CD4-positive, alpha-beta T cell (primary cell): ENCODE results near the gene TRIM50. TPM values are rescaled to one million over a fixed set of nuclear protein-coding genes. Genes with fewer than 3 reads are reported as not detected.
"Not testable (repeated sequence)": the region's sequence is repeated elsewhere in the genome, so short reads cannot be mapped to it uniquely, and the experiment has no call there.

ENCODE experiments used
- ATAC-seq: fragments of 200-7000 bp; cut with Tn5 transposase; one replicate; pipeline ENCODE4 v1.10.0; 2022; ENCODE audit warnings: mild to moderate bottlenecking; ENCODE audit not compliant: poor library complexity
- CTCF ChIA-PET: fragments of 350-600 bp; sonication (Branson Sonifier 250); formaldehyde crosslinking; loops from one replicate; lab custom pipeline; 2021; ENCODE audit warnings: antibody characterized with exemption, inconsistent platforms; lab: Charles Lee
- POLR2A ChIA-PET: fragments of 350-600 bp; sonication (Branson Sonifier 250); formaldehyde crosslinking; loops from one replicate; lab custom pipeline; 2021; ENCODE audit warnings: antibody characterized with exemption, inconsistent platforms; lab: Charles Lee
- DNase-seq, 14 experiments: peaks; one replicate each; pipeline ENCODE4 v3.0.0-alpha.2; 2013 to 2020; ENCODE audit warnings: mixed read lengths in 2 of 14
- H3K27ac ChIP-seq, 2 donors: one replicate each; pipeline versions ENCODE4 v1.5.1 to v1.7.0; 2013; ENCODE audit warnings: low read length in 2 of 2, low read depth in 1 of 2, mild to moderate bottlenecking in 1 of 2
- H3K27me3 ChIP-seq, 2 experiments: 1 replicate in 1 of 2; 2 replicates in 1 of 2; pipeline versions ENCODE4 v1.6.1 to v1.7.0; 2013; ENCODE audit warnings: low read length in 2 of 2, control low read depth in 1 of 2, mild to moderate bottlenecking in 1 of 2, moderate library complexity in 1 of 2; ENCODE audit not compliant: insufficient read depth in 2 of 2, control insufficient read depth in 1 of 2
- H3K36me3 ChIP-seq: one replicate; pipeline ENCODE4 v1.6.1; 2013; ENCODE audit warnings: low read length, control low read depth; ENCODE audit not compliant: insufficient read depth
- H3K4me1 ChIP-seq: one replicate; pipeline ENCODE4 v1.6.1; 2013; ENCODE audit warnings: low read length, control low read depth; ENCODE audit not compliant: insufficient read depth
- H3K4me3 ChIP-seq: one replicate; pipeline ENCODE4 v1.5.1; 2013; ENCODE audit warnings: mild to moderate bottlenecking, low read length, moderate library complexity
- H3K9me3 ChIP-seq, 2 experiments: 1 replicate in 1 of 2; 2 replicates in 1 of 2; pipeline versions ENCODE4 v1.6.1 to v1.7.0; 2013; ENCODE audit warnings: low read length in 2 of 2, mild to moderate bottlenecking in 2 of 2, control low read depth in 1 of 2, moderate library complexity in 1 of 2; ENCODE audit not compliant: control insufficient read depth in 1 of 2, insufficient read depth in 1 of 2
- H3K27ac Mint-ChIP-seq: one replicate; pipeline ENCODE4 v1.8.0; 2020; ENCODE audit warnings: mixed read lengths
- H3K27me3 Mint-ChIP-seq: one replicate; pipeline ENCODE4 v1.8.0; 2021; ENCODE audit warnings: mixed read lengths
- H3K36me3 Mint-ChIP-seq: one replicate; pipeline ENCODE4 v1.8.0; 2021; ENCODE audit warnings: low read depth, mixed read lengths
- H3K4me1 Mint-ChIP-seq: one replicate; pipeline ENCODE4 v1.8.0; 2021; ENCODE audit warnings: low read depth, mixed read lengths
- H3K4me3 Mint-ChIP-seq: one replicate; pipeline ENCODE4 v1.8.0; 2020; ENCODE audit warnings: mild to moderate bottlenecking, mixed read lengths
- H3K9me3 Mint-ChIP-seq: one replicate; pipeline ENCODE4 v1.8.0; 2020; ENCODE audit warnings: mixed read lengths
- CTCF ChIP-seq: fragments of 200-600 bp; IDR thresholded peaks from one replicate; pipeline ENCODE4 v1.8.0; 2022; ENCODE audit warnings: antibody characterized with exemption, mild to moderate bottlenecking
- intact Hi-C, 2 experiments: fragments of 100-400 bp; cut with DNase I in 1 of 2; cut with micrococcal nuclease in 1 of 2; formaldehyde crosslinking; loops; one replicate each; pipeline versions ENCODE4 v1.15.1 to v1.9.0; 2023 to 2025; cut with DNase I, micrococcal nuclease
- total RNA-seq, 174 experiments: library from RNA in 2 of 174; stranded (reverse) in 2 of 174; gene quantifications; one replicate each; pipeline ENCODE4 v1.2.3 and lab custom pipeline; 2021 to 2026

TRIM50 gene
- total RNA-seq, 2 experiments from 2014 or later: 0.17 TPM; not detected in 1

- ChIA-PET CTCF (no interaction called here), POLR2A (interaction anchor here (1.3 kb wide), 2 partner anchors 15 to 480 kb away, joined by 4 to 6 read pairs; no protein-coding TSS in a partner anchor)
- Histone ChIP-seq H3K36me3 (peaks cover 38% of the 10 kb centered on the region), H3K27ac (peak within 1 kb of the TSS; percentile 11 to 22), H3K9me3 (no peaks in the 10 kb centered on the region), H3K4me3 (peak within 1 kb of the TSS; percentile 79), H3K4me1 (peaks cover 24% of the 10 kb centered on the region), H3K27me3 (no peaks in the 10 kb centered on the region)
- H3K4me1 Mint-ChIP-seq: peaks cover 37% of the 10 kb centered on the region
- H3K27me3 Mint-ChIP-seq: no peaks in the 10 kb centered on the region
- ATAC-seq (peak; percentile 97), DNase-seq (peak; percentile 80 to 95 (median 88))
- peak within 1 kb of the TSS; percentile 79 for H3K27ac Mint-ChIP-seq
- peak within 1 kb of the TSS; percentile 98 for H3K4me3 Mint-ChIP-seq
- peaks cover 45% of the 10 kb centered on the region for H3K36me3 Mint-ChIP-seq
- no peak for TF ChIP-seq CTCF
- no peaks in the 10 kb centered on the region for H3K9me3 Mint-ChIP-seq
- intact Hi-C loops: no loop called here
These were observed 19.1 kb downstream of the TRIM50 start, which contains the start of gene NSUN5 for GRCh38 chr7:73308665-73309214. NSUN5 (minus strand) TSS chr7:73308826; CDS start chr7:73308790, 36 bp downstream.

GRCh38 chr7:73308074-73308664, 19.7 kb downstream of the TRIM50 start:
- Mint-ChIP-seq H3K9me3 (no peaks in the 10 kb centered on the region), H3K4me1 (peaks cover 37% of the 10 kb centered on the region), H3K27ac (peak overlapping the region; percentile 79), H3K4me3 (peak overlapping the region; percentile 98), H3K36me3 (peaks cover 46% of the 10 kb centered on the region), H3K27me3 (no peaks in the 10 kb centered on the region)
- Histone ChIP-seq H3K4me3 (peak overlapping the region; percentile 79), H3K36me3 (peaks cover 44% of the 10 kb centered on the region), H3K4me1 (peaks cover 24% of the 10 kb centered on the region), H3K27ac (peak overlapping the region in 1 of 2 donors; percentile 11), H3K27me3 (no peaks in the 10 kb centered on the region), H3K9me3 (no peaks in the 10 kb centered on the region)
- intact Hi-C loops: no loop called here
- ChIA-PET POLR2A (interaction anchor here (1.3 kb wide), 2 partner anchors 16 to 479 kb away, joined by 4 to 6 read pairs; no protein-coding TSS in a partner anchor), CTCF (no interaction called here)
- no peak for TF ChIP-seq CTCF
- ATAC-seq (peak; percentile 34), DNase-seq (peak in 1 of 14 experiments; percentile 9)

GRCh38 chr7:73307436-73307835, 20.4 kb downstream of the TRIM50 start:
- peak overlapping the region; percentile 98 for H3K4me3 Mint-ChIP-seq
- H3K4me1 ChIP-seq: peaks cover 24% of the 10 kb centered on the region
- ChIA-PET POLR2A (no interaction called here), CTCF (no interaction called here)
- TF ChIP-seq CTCF: no peak
- no peak overlapping the region for H3K27ac ChIP-seq
- peak overlapping the region; percentile 79 for H3K27ac Mint-ChIP-seq
- no peak for DNase-seq
- ATAC-seq: no peak
- no peaks in the 10 kb centered on the region for H3K9me3 Mint-ChIP-seq
- H3K9me3 ChIP-seq: no peaks in the 10 kb centered on the region
- H3K36me3 ChIP-seq: peaks cover 49% of the 10 kb centered on the region
- no peaks in the 10 kb centered on the region for H3K27me3 Mint-ChIP-seq
- peak overlapping the region; percentile 79 for H3K4me3 ChIP-seq
- H3K27me3 ChIP-seq: no peaks in the 10 kb centered on the region
- H3K36me3 Mint-ChIP-seq: peaks cover 51% of the 10 kb centered on the region
- H3K4me1 Mint-ChIP-seq: peaks cover 37% of the 10 kb centered on the region
- intact Hi-C loops: no loop called here

GRCh38 chr7:73304612-73305387, 23.1 kb downstream of the TRIM50 start:
- H3K4me3 ChIP-seq, H3K9me3 Mint-ChIP-seq, ATAC-seq, intact Hi-C loops, H3K27ac ChIP-seq, H3K9me3 ChIP-seq, DNase-seq, H3K27ac Mint-ChIP-seq, POLR2A ChIA-PET, H3K27me3 ChIP-seq, H3K27me3 Mint-ChIP-seq, CTCF ChIA-PET, H3K4me3 Mint-ChIP-seq: not testable (repeated sequence)
- Histone ChIP-seq H3K4me1 (peaks cover 24% of the 10 kb centered on the region), H3K36me3 (peaks cover 49% of the 10 kb centered on the region)
- H3K36me3 Mint-ChIP-seq: peaks cover 51% of the 10 kb centered on the region
- H3K4me1 Mint-ChIP-seq: peaks cover 37% of the 10 kb centered on the region
